Neural progenitor cell (in vitro differentiated cells): ENCODE data around the gene DNAJC3. TPM values are rescaled to one million over a fixed set of nuclear protein-coding genes. Genes with fewer than 3 reads are reported as not detected.
"Not testable (repeated sequence)": the region's sequence is repeated elsewhere in the genome, so short reads cannot be mapped to it uniquely, and the experiment has no call there.

Source experiments
- DNase-seq: peaks from one replicate; pipeline ENCODE4 v3.0.0-alpha.2; 2016; ENCODE audit warnings: low spot score
- H2AFZ ChIP-seq: fragments of 200-600 bp; sonication (generic); replicated peaks from 2 replicates; pipeline ENCODE4 v1.6.1; 2016; ENCODE audit warnings: antibody characterized with exemption
- H3F3A ChIP-seq: fragments of 200-600 bp; sonication (generic); 2 replicates; pipeline ENCODE4 v1.6.1; 2016; ENCODE audit warnings: antibody characterized with exemption, low read depth
- H3K27ac ChIP-seq: fragments of 200-600 bp; sonication (generic); 2 replicates; pipeline ENCODE4 v1.5.1; 2016; ENCODE audit warnings: mild to moderate bottlenecking
- H3K27me3 ChIP-seq: fragments of 200-600 bp; sonication (generic); 2 replicates; pipeline ENCODE4 v1.6.1; 2016; ENCODE audit warnings: mild to moderate bottlenecking, moderate library complexity
- H3K36me3 ChIP-seq: fragments of 200-600 bp; sonication (generic); 2 replicates; pipeline ENCODE4 v1.5.1; 2016
- H3K4me1 ChIP-seq: fragments of 200-600 bp; sonication (generic); 2 replicates; pipeline ENCODE4 v1.6.1; 2016; ENCODE audit warnings: mixed run types
- H3K4me2 ChIP-seq: fragments of 200-600 bp; sonication (generic); 2 replicates; pipeline ENCODE4 v1.6.1; 2016
- H3K4me3 ChIP-seq: fragments of 200-600 bp; sonication (generic); 2 replicates; pipeline ENCODE4 v1.5.1; 2016
- H3K79me2 ChIP-seq: fragments of 200-600 bp; sonication (generic); 2 replicates; pipeline ENCODE4 v1.6.1; 2016; ENCODE audit warnings: low read depth
- H3K9ac ChIP-seq: fragments of 200-600 bp; sonication (generic); 2 replicates; pipeline ENCODE4 v1.6.1; 2016
- H3K9me3 ChIP-seq: fragments of 200-600 bp; sonication (generic); 2 replicates; pipeline ENCODE4 v1.5.1; 2016; ENCODE audit warnings: low read depth
- H4K20me1 ChIP-seq: fragments of 200-600 bp; sonication (generic); 2 replicates; pipeline ENCODE4 v1.6.1; 2016; ENCODE audit warnings: low read depth
- H3K27ac Mint-ChIP-seq: 3 replicates; pipeline ENCODE4 v1.8.0; 2021; ENCODE audit warnings: mixed read lengths
- H3K27me3 Mint-ChIP-seq: 2 replicates; pipeline ENCODE4 v1.8.0; 2022; ENCODE audit warnings: low read depth, mild to moderate bottlenecking, inconsistent platforms, moderate library complexity, mixed read lengths; ENCODE audit not compliant: insufficient read depth
- H3K36me3 Mint-ChIP-seq: 3 replicates; pipeline ENCODE4 v1.8.0; 2021; ENCODE audit warnings: mixed read lengths
- H3K4me1 Mint-ChIP-seq: 3 replicates; pipeline ENCODE4 v1.8.0; 2021; ENCODE audit warnings: mixed read lengths
- H3K4me3 Mint-ChIP-seq: 3 replicates; pipeline ENCODE4 v1.8.0; 2021; ENCODE audit warnings: mild to moderate bottlenecking, moderate library complexity, mixed read lengths
- H3K9me3 Mint-ChIP-seq: 3 replicates; pipeline ENCODE4 v1.8.0; 2020; ENCODE audit warnings: mixed read lengths
- EZH2 ChIP-seq: fragments of 200-600 bp; sonication (generic); IDR thresholded peaks from 2 replicates; pipeline ENCODE4 v1.6.1; 2017; ENCODE audit warnings: antibody characterized with exemption, mild to moderate bottlenecking, moderate library complexity
- EZH2phosphoT487 ChIP-seq: fragments of 200-600 bp; sonication (generic); IDR thresholded peaks from 2 replicates; pipeline ENCODE4 v1.6.1; 2017; ENCODE audit warnings: antibody characterized with exemption
- total RNA-seq: library from RNA; depleted of rRNA; stranded (reverse); fragments of >200 nt; gene quantifications from 2 replicates; pipeline ENCODE4 v1.2.3, GENCODE V29; 2015; ENCODE audit warnings: low replicate concordance
- TF ChIP-seq, protein P1 (sequence below): fragments of 200-600 bp; sonication (generic); IDR thresholded peaks from 2 replicates; pipeline ENCODE4 v1.5.1; 2017; ENCODE audit warnings: antibody characterized with exemption, mild to moderate bottlenecking

DNAJC3 gene
- total RNA-seq, 1 donor from 2014 or later = 17.3 TPM

DNA sequence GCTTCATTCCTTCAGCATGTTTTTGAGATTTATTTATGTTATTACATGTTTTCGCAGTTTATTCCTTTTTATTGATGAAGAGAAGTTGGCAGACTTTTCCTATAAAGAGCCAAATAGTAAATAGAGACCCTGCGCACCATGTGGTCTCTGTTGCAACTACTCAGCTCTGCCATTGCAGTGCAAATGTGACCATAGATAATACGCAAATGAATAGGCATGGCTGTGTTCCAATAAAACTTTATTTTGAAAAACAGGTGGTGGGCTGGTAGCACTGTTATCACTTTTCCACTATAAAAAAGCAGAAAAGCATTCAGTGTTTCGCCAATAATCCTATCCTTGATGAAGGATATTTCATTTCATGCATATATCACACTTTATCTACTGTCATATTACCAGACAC is 95.0 kb downstream of the DNAJC3 start:
- no peaks in the 10 kb centered on the region for H3K9me3 Mint-ChIP-seq
- H3K4me2 ChIP-seq = no peak overlapping the region
- H4K20me1 ChIP-seq = no peaks in the 10 kb centered on the region
- no peaks in the 10 kb centered on the region for H3K36me3 ChIP-seq
- H3K4me1 Mint-ChIP-seq = no peaks in the 10 kb centered on the region
- H3K27me3 Mint-ChIP-seq = peaks cover 8% of the 10 kb centered on the region
- TF ChIP-seq EZH2 (no peak), EZH2phosphoT487 (no peak)
- TF ChIP-seq, protein P1, sequence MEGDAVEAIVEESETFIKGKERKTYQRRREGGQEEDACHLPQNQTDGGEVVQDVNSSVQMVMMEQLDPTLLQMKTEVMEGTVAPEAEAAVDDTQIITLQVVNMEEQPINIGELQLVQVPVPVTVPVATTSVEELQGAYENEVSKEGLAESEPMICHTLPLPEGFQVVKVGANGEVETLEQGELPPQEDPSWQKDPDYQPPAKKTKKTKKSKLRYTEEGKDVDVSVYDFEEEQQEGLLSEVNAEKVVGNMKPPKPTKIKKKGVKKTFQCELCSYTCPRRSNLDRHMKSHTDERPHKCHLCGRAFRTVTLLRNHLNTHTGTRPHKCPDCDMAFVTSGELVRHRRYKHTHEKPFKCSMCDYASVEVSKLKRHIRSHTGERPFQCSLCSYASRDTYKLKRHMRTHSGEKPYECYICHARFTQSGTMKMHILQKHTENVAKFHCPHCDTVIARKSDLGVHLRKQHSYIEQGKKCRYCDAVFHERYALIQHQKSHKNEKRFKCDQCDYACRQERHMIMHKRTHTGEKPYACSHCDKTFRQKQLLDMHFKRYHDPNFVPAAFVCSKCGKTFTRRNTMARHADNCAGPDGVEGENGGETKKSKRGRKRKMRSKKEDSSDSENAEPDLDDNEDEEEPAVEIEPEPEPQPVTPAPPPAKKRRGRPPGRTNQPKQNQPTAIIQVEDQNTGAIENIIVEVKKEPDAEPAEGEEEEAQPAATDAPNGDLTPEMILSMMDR = no peak
- H3K79me2 ChIP-seq = no peaks in the 10 kb centered on the region
- no peaks in the 10 kb centered on the region for H3K27me3 ChIP-seq
- H3K27ac Mint-ChIP-seq = no peak overlapping the region
- no peaks in the 10 kb centered on the region for H3K36me3 Mint-ChIP-seq
- H3K9me3 ChIP-seq = no peaks in the 10 kb centered on the region
- H3K9ac ChIP-seq = no peak overlapping the region
- DNase-seq = no peak
- no peak overlapping the region for H2AFZ ChIP-seq
- H3F3A ChIP-seq = no peaks in the 10 kb centered on the region
- no peaks in the 10 kb centered on the region for H3K4me1 ChIP-seq
- H3K4me3 Mint-ChIP-seq = no peak overlapping the region
- no peak overlapping the region for H3K4me3 ChIP-seq
- no peak overlapping the region for H3K27ac ChIP-seq

GRCh38 chr13:95779522-95779921 is 102.6 kb downstream of the DNAJC3 start:
- Mint-ChIP-seq H3K4me3 (no peak overlapping the region), H3K4me1 (no peaks in the 10 kb centered on the region), H3K27ac (no peak overlapping the region), H3K27me3 (no peaks in the 10 kb centered on the region), H3K9me3 (no peaks in the 10 kb centered on the region), H3K36me3 (peaks cover 9% of the 10 kb centered on the region)
- Histone ChIP-seq H3F3A (no peaks in the 10 kb centered on the region), H3K4me1 (no peaks in the 10 kb centered on the region), H3K27me3 (no peaks in the 10 kb centered on the region), H3K9ac (no peak overlapping the region), H3K4me2 (no peak overlapping the region), H3K27ac (no peak overlapping the region), H2AFZ (no peak overlapping the region), H3K9me3 (peaks cover 4% of the 10 kb centered on the region), H3K79me2 (no peaks in the 10 kb centered on the region), H3K36me3 (no peaks in the 10 kb centered on the region), H3K4me3 (no peak overlapping the region), H4K20me1 (no peaks in the 10 kb centered on the region)
- DNase-seq = no peak
- TF ChIP-seq EZH2phosphoT487 = no peak
- TF ChIP-seq, protein P1 = no peak
- no peak for TF ChIP-seq EZH2

DNA sequence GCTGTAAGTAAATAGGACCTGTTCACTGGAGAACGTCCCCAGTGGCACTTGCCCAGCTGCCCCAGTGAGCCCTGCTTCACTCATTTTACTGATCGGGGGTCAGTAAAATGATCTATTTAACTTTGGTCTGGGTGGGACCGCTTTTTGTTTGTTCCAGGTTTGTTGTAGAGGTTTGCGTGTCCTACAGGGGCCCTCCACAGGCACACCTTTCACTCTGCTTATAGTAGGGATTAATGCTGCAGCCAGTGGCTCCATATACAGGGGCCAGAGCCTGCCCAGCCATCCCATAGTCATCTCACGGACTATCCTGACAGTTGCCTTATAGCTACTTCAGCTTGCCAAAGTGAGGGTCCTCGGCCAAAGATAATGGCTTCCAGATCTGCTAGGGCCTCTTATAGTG is 104.1 kb downstream of the DNAJC3 start:
- Histone ChIP-seq H3K27me3 (no peaks in the 10 kb centered on the region), H3K79me2 (no peaks in the 10 kb centered on the region), H3F3A (no peaks in the 10 kb centered on the region), H3K4me2 (no peak overlapping the region), H3K9ac (no peak overlapping the region), H4K20me1 (no peaks in the 10 kb centered on the region), H3K27ac (no peak overlapping the region), H2AFZ (no peak overlapping the region), H3K36me3 (no peaks in the 10 kb centered on the region), H3K4me3 (no peak overlapping the region), H3K9me3 (peaks cover 4% of the 10 kb centered on the region), H3K4me1 (no peaks in the 10 kb centered on the region)
- H3K36me3 Mint-ChIP-seq = peaks cover 9% of the 10 kb centered on the region
- no peaks in the 10 kb centered on the region for H3K9me3 Mint-ChIP-seq
- no peaks in the 10 kb centered on the region for H3K4me1 Mint-ChIP-seq
- H3K4me3 Mint-ChIP-seq = no peak overlapping the region
- DNase-seq = no peak
- no peaks in the 10 kb centered on the region for H3K27me3 Mint-ChIP-seq
- no peak overlapping the region for H3K27ac Mint-ChIP-seq
- TF ChIP-seq, protein P1 = no peak
- TF ChIP-seq EZH2 (no peak), EZH2phosphoT487 (no peak)

- H2AFZ ChIP-seq, H3K36me3 ChIP-seq, DNase-seq, H3K4me2 ChIP-seq, H3F3A ChIP-seq, H3K9ac ChIP-seq, H3K9me3 ChIP-seq, H3K79me2 ChIP-seq, H3K4me3 Mint-ChIP-seq, H3K27ac ChIP-seq, H3K4me3 ChIP-seq, H3K27me3 ChIP-seq, H4K20me1 ChIP-seq, H3K27me3 Mint-ChIP-seq, H3K27ac Mint-ChIP-seq, H3K4me1 ChIP-seq, H3K9me3 Mint-ChIP-seq, H3K4me1 Mint-ChIP-seq: not testable (repeated sequence)
- peaks cover 11% of the 10 kb centered on the region for H3K36me3 Mint-ChIP-seq
Observed at GRCh38 chr13:95781940-95782339, 105.0 kb downstream of the DNAJC3 start.
